Vagina (tissue), 2 donors: ENCODE data around the gene TTC16.

Experiments
- CTCF ChIP-seq, 3 experiments: fragments of 450-650 bp in 2 of 3; fragments of 200-600 bp in 1 of 3; sonication (generic) in 1 of 3; IDR thresholded peaks; one replicate each; pipeline ENCODE4 v1.5.1; 2017 to 2019; ENCODE audit warnings: antibody characterized with exemption in 3 of 3, mild to moderate bottlenecking in 2 of 3, moderate library complexity in 2 of 3
- POLR2A ChIP-seq, 2 donors: fragments of 450-650 bp; IDR thresholded peaks; one replicate each; pipeline ENCODE4 v1.6.1; 2017; ENCODE audit warnings: antibody characterized with exemption in 2 of 2, mild to moderate bottlenecking in 2 of 2, moderate library complexity in 2 of 2
- POLR2AphosphoS5 ChIP-seq, 2 donors: sonication (generic); formaldehyde crosslinking; IDR thresholded peaks; one replicate each; pipeline ENCODE4 v1.9.0; 2017; ENCODE audit warnings: antibody characterized with exemption in 2 of 2, mild to moderate bottlenecking in 2 of 2, low read depth in 1 of 2; ENCODE audit not compliant: insufficient read depth in 1 of 2

- TF ChIP-seq CTCF (IDR thresholded peaks at IDR 0.05) (no peak), POLR2AphosphoS5 (IDR thresholded peaks at IDR 0.05; ENCODE audit: insufficient read depth in 1 of 2, low read depth in 1 of 2) (no peak), POLR2A (IDR thresholded peaks at IDR 0.05) (no peak)
Measured at GRCh38 chr9:127767410-127767809, 51.5 kb downstream of the TTC16 start.
